ENCODE results near the gene ZEB2.

Gene ZEB2

DNA sequence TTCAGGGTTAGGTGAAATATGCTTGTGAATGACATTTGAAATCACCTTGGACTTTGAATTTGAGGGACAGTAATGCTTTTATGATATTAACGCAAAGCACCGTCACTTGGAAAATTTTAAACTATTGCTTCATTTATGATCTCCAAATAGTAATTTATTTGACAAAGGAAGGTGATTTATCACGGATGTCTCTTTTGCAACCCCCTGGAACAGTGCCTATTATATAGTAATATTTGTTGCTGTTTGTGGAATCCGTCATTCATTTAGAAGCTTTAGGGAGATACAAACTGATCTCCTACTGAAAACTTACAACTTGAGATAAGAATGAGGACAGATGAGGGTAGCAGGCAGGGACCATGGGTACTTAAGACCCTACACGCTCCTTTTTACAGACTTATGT lies 10.7 kb upstream of the ZEB2 start:
- FAIRE-seq (no peak), DNase-seq (ENCODE audit: insufficient read length, low spot score) (no peak)

DNA sequence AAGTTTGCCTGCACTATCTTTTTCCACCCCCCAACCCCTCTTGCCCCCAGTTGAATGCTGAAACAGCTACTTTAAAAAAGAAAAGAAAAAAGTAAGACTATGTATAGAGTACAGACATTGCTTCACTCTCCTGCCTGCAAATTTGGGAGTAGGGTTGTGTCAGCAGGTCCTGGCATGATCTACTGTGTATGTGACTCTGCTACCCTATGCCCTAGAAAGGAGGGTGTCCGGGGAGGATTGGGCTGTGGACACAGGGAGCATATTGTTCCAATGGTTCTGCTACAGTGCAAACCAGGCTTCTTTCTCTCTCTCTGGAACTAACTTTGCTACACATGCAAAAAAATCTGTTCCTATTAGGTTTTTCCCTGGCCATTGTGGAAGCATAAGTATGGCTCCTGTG lies 9.9 kb upstream of the ZEB2 start:
- DNase-seq (ENCODE audit: insufficient read length, low spot score) (no peak), FAIRE-seq (no peak)

DNA sequence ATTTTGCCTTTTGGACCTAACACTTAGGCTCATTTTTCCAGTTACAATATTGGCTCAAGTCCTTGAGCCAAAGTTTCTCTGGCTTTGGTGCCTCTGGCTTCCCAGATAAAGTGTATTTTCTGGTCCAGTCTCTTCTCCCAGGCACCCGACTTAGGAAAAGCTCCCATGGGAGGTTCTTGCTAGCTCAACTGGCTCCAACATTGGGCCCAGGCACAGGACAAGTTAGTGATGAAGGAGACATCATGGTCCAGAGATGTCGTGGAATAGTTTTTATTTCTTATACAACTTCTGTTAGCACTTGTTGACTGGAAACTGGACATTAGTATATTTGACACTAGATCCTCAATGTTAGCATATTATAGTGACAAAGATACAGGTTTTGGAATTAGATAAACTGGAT lies 8.2 kb upstream of the ZEB2 start:
- DNase-seq (ENCODE audit: insufficient read length, low spot score) (no peak), FAIRE-seq (no peak)

DNA sequence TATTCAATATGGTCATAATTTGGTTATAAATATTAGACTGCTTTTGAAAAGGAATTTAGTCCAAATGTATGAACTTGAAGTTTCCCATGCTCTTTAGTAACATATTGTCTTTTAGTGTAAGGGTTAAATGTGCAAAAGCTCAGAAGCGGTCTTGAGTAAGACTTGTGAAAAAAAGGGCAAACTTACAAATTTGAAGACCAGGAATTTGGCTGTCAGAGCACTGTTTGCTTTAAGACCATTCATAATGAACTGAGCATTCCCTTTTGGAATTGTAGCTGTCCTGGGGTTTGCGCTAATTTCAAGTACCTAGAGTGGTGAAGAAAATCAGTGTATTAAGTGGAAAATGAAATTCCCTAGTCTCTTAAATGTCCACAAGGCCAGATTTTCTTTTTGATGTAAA lies 6.9 kb upstream of the ZEB2 start:
- DNase-seq (ENCODE audit: insufficient read length, low spot score), result no peak
- FAIRE-seq, result no peak

DNA sequence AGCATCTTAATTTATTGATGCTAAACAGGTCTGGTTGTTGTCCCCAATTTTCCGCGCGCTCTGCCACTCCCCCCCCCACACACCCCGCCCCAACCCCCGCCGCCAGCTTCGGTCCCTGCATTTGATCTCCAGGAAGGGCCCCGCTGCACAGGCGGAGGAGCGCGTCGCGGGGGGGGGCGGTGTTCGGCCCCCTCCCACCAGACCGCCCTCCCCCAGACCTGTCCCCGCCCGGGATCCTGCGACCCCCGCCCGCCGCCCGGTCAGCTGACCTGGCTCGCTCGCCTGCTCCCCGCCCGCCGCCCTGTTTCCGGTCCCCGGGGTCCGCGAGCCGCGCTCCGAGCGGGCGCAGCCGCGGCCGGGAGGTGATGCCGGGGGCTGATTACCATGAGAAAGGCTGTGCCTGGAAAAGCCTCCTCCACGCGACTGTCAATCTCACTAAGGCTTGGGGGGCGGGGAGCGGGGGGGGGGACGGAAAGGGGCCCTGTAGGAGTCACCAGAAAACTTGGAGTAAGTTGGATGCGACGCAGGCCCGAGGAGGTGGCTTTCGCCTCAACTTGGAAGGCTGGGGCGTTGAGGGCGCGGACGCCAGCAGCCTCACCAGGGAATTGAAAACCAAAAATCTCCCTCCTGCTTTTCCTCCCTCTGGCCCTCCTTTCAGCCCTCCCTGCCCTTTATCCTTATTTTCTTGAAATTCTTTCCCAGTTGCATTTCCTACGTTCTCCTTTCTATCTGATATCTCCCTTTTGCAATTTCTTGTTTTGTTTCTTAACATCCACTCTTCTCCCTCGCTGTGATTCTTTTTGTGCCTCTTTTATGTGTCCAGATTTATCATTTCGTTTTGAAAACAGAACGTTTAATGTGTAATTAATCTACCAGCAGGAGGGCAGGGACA lies 4.4 kb upstream of the ZEB2 start:
- DNase-seq (ENCODE audit: insufficient read length, low spot score) (no peak), FAIRE-seq (no peak)

DNA sequence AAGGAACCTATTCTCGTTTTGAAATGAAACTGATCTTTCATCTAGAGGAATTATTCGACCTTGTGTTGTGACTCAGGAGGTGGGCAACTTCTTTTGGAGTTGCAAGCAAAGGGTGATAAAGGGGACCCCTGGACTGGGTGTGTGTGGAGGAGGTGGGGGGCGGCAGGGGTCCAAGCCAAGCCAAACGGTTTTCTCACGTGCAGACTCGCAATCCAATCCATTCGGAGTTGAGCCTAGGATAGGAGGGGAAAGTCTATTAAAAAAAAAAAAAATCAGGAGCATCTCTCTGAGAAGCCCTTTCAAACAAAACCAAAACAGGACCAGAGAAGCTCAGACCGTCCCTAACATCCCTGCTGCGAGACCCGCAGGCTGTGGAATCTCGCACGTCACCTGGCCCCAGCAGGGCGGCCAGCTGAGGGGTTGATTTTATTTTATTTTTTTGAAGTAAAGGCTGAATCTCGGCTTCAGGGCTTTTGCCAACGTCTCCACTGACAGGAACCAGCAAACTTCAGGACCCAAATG lies 3.7 kb upstream of the ZEB2 start:
- FAIRE-seq (no peak), DNase-seq (ENCODE audit: insufficient read length, low spot score) (no peak)

DNA sequence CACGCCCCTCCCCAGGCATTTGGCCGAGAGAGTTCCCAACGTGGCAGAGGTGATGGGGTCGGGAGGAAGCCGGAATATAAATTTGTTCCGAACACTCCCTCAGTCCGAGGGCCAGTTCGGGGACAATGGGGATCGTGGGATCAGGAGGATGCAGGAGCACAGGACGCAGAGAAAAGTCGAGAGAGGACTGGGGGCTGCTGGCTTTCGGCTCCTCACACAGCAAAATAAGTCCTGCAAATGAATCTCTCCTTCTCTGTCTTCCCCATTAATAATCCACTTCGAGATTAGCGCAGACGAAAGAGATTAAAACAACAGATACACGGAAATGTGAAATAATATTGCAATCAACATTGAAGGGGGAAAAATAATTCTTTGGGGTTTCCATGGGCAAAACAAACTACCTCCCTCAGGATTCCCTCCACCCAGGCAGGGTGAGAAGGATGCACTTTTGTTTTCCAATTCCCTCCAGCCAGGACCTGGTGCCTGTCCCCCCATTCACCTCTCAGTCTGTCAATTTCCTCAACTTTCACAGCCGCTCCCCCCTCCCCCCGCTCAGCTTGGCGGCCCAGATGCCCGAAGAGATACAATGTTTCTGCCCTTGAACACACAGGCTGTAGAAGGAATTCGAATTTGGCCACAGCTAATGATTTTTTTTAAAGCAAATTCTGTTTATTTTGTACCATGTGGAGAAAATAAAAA lies 3.1 kb upstream of the ZEB2 start:
- DNase-seq (ENCODE audit: insufficient read length, low spot score) (no peak), FAIRE-seq (no peak)

DNA sequence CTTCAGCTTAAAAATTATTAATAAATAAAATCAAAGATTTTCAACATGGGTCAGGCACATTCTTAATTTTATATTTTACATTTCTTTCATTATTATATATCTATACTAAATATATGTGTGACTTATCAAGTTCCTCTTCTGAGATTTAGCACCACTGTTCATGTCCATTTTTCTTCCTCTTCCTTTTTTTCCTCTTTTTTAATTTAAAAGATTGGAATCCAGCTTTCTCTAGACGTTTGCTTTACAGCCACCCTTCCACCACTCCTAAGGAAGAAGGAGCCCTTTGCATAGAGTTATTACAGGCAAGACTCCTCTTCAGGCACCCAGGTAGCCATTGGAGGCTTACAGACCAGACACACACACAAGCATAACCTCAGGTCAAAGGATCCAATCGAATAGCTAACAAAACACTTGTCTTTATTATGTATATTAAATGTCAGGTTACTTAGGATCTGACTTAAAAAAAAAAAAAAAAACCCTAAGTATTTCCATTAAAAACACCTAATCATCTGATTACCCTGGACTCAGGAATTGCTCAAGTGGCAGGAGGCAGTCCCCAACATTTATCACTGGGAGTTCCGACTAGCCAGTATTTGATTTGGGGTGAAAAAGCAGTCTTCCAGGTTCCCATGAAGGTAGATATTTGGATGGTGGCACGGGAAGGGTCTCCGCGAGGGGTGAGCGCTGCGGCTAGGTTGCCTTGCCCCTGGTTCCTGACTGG lies 2.4 kb upstream of the ZEB2 start:
- FAIRE-seq (no peak), DNase-seq (ENCODE audit: insufficient read length, low spot score) (no peak)

DNA sequence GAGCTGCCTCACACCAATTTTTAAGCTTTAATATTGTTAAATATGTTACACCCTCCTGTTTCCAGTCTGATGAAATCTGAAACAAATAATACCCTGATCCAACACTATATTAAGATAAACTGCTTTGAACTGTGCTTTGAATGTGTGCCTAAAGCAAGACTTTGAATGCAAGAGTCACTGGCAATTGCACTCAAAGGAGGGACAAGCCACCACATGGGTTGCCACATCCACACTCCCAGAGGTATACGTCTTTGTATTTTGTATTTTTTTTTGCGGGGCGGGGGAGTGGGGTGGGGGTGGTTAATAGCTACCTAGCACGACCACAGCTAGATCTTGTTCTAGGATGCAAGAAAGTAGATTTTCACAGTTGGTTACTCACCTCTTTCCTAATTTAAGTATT lies 1.8 kb upstream of the ZEB2 start:
- no peak for FAIRE-seq

DNA sequence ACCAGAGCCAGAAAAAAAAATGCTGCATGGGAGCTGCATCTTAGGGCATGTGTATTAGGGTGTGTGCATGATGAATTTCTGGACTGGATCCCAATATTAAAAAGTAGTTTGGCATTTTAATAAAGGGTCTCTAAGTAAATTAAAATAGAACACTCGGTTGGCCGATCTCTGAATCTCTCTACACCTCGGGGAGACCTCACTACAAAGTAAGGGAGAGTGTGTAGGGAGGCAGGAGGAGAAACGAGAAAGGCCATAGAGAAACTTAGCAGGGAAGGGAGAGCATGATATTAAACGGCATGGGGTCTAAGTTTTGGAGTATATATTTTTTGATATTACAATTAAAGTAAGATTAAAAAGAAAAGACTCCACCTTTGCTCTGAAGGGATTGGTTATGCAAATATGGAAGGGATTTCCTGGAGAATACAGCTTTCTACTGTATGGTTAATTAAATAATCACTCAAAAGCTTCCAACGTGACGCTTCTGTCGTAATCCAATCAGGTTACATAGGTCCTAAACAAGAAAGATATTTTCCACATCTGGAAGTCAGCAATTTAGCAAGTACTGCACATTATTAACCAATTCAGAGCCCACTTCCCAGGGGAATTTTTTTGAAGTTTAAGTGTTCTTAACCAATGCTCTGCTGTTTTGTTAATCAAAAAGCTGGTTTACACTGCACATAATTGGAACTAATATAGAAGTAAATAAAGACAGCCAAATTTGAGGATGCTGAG lies 1.0 kb upstream of the ZEB2 start:
- no peak for DNase-seq (ENCODE audit: insufficient read length, low spot score)
- FAIRE-seq, result no peak

More for the DNA sequence above, 1.8 kb upstream of the ZEB2 start:
- DNase-seq (ENCODE audit: insufficient read length, low spot score), result no peak

DNA sequence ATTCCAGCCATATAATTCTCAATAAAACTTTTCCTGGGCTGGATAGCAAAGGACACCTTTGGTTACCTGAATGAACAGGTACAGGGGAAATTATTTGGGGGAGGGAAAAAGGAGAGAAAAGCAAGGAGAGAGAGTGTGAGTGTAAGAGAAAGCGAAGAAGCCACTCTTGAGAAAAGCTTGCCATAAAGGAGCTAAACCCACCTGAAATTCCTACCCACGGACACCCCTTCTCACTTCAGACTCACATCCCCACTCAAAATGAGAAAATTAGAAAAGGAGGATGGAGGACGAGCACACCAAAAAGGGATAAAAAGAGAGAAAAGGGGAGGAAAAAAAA lies 354 bp downstream of the ZEB2 start:
- FAIRE-seq (no peak), DNase-seq (ENCODE audit: insufficient read length, low spot score) (no peak)

DNA sequence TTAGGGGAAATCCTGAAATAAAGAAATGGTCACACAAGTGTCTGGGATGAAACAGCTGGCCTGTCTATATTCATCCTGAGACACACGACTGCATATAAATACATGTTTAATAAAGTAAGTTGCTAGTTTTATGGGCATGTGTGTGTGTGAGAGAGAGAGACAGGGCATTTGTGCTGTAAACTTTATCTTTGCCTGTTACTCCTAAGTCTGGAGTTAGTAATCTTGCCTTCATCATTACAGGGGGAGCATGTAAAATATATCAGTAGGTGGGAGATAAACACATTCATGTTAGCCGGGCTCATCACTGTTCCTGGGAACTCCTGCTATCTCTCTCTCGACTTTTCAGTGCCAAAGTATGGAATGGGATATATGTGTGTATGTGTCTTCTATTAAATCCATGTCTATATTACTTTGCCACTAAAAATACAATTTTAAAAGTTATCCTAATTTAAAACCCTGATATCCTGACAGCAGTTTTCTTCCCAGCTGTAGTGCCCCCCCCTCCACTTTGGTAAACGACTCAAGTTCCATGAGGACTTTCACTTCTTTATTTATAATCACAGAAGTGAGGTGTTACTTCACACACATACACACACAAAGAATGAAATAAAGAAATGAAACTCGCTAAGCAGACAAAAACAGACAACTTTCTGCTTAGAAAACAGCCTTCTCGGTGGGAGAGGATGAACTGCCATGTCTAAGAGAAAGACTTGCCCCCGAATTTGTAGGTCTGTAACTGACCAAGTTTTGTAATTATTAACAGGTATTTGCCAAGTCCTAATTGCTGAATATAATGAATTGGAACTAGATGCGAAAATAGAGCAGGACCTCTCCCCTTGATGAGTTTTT lies 947 bp downstream of the ZEB2 start:
- peak; percentile 91 for FAIRE-seq
- DNase-seq (ENCODE audit: insufficient read length, low spot score), result no peak

DNA sequence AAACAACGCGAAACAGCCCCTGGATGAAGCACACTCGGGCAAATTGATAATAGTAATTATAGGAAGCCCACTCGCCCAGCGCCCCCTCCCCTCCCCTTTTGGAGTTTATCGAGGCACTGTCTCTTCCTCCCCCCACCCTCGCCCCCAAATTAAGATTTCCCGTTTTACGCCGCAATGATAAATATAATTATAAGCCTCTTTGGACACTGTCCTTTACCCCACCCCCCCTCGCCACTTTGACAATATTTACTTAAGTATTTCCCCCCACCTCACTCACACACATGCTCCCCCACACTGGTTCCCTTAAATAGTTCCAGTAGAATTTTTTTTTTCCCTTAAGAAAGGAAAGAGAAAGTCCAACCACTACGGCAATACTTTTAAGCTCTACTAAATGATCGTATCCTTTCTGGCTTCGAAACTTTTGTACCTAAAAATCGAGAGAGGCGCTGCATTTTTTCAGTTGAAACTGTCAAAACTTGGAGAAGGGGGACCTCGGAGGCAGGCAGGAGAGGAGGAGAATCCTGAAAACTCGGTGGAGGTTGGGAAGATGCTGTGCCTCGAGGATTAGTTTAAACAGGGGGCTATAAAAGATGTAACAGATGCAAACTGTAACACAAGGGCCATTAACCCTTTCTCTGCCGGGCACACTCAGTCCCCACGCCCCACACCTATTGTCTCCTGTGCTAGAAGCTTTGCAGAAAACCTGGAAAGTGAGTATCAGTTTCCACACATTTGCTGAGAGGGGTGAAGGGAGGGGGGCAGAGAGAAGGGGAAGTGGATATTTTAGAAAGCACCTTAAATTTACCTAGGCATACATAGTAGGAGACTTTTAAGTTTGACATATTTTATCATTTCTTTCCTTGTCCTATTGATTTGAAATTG lies 1.8 kb downstream of the ZEB2 start:
- FAIRE-seq, result no peak
- DNase-seq (ENCODE audit: insufficient read length, low spot score), result no peak

DNA sequence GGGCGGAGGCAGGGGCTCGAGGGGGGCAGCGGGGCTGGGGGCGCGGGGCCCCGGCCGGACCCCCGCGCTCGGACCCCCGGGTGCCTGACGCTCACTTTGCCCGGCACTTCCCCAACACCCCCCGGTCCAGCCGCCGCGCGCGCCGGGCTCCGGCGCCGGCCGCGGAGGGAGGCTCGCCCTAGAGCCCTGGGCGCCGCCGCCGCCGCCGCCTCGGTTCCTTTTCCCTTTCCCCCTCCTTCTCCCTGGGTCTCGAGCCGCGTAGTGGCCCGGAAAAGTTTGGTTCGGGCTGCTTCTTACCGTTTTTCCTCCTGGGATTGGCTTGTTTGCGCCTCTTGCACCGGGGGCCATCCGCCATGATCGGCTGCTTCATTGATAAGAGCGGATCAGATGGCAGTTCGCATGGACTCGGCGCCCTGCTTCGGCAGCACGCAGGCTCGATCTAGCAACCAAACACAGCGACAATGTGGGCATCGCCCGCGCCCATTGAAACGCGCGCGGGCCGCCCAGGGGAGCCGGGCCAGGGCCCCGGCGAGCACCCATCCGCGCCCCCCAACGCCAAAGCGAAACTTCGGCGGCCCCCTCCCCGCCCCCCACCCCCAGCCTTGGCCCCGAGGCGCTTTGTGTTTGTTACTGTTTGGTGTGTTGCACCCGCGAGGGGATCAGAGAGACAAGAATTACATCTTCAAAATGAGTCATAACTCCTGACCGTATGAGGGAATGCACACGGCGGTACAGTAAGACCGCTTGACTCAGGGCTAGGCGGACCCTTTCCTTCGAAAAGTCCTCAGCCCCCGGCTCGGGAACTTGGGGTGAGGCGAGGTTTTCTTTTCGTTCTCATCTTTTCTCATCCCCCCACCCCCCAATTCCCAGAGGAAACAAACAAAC lies 2.7 kb downstream of the ZEB2 start:
- DNase-seq (ENCODE audit: insufficient read length, low spot score) (no peak), FAIRE-seq (peak; percentile 73)

DNA sequence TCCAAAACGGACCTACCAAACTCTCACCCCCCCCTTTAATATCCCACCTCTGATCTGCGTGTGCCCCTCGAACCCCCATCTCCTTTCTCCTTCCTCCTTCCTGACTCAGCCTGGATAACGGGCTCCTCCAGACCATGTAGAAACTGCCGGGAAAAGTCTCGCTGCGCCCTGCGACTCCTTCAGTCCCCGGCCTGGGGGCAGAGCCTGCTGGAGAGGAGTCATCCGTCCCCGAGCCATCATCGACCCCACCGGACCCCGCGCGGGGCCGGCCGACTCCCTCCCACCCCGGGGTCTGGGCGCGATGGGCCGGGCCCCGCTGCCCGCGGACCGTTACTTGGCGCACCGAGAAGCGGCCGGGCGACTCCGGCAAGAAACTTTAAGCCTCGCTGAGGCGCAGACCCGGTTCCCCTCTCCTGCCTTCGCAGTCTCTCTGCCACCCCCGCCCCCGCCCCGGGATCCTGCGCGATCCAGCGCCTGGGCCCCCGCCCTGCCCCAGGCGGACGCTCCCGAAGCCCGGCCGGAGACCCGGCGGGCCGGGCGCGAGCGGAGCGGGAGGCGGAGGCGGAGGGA lies 3.4 kb downstream of the ZEB2 start:
- no peak for DNase-seq (ENCODE audit: insufficient read length, low spot score)

DNA sequence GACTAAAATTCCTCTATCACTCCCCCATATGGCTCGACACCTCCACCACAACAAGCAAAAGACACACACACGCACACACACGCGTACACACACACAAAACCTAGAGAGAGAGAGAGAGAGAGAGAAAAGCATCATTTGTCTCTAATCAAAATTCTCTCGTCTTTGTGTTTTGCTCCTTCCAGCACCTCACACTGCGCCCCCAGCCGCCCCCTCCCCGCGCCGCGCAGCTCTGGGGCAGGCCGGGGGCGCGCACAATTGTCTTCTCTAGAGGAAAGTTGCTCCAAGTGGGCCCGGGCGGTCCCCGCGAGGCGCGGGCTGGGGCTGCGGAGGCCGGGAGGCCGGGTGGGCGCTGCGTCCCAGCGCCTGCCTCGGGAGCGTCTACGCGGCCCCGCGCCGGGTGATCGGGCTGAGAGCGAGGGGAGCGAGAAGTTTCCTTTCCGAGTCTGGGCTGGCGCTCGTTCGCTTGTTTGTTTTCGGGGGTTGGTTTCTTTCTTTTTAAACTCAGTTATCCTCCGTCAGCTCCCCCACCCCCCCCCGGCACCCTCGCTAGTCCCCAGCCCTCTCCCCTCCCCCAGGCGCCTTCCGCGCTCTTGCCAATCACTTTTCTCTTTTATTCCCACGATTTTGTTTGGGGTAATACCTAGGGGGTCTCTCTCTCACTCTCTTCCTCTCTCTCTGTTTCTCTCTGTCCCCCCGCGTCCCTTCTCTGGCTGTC lies 4.1 kb downstream of the ZEB2 start:
- no peak for FAIRE-seq
- no peak for DNase-seq (ENCODE audit: insufficient read length, low spot score)

More for the DNA sequence above, 3.4 kb downstream of the ZEB2 start:
- no peak for FAIRE-seq

DNA sequence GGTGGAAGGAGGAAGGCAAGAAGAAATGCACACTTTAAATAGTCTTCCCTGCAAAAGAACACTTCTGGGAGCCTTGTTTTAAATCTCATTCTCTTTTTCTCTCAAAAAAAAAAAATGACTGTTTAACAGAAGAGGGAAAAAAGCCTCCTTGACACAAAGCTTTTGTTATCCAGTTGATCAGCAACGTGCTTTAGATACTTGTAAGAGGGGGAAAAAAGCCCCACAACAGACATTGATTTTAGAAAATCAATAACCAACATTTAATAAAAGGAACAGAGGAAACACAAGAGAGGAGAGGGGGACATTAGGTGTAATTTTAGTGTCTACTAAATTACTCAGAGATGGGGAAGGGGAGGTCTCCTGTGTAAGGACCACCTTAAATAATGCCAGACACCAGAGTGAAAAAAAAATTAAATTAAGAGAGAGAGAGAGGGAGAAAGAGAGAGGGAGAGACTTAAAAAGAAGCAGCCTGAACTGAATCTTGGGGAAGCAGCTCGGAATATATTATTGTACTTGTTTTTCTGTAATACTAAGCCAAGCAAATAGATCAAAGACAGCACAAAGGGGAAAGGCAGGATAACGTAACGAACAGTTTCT lies 4.7 kb downstream of the ZEB2 start:
- peak; percentile 26 for FAIRE-seq

More for the DNA sequence above, 4.7 kb downstream of the ZEB2 start:
- no peak for DNase-seq (ENCODE audit: insufficient read length, low spot score)

All from GM19239 (cell line).